ENCODE data around the gene TMEM167A. TPM values are rescaled to one million over a fixed set of nuclear protein-coding genes. Genes with fewer than 3 reads are reported as not detected.

The TMEM167A gene
- total RNA-seq, 1 experiment from 2014 or later, result 139 TPM

GRCh38 chr5:83034528-83035207 is 42.5 kb downstream of the TMEM167A start:
- H3K4me2 ChIP-seq (ENCODE audit: insufficient read depth, insufficient read length, low read length), result no peak overlapping the region
- H4K8ac ChIP-seq (replicated peaks; ENCODE audit: insufficient read length, low read depth, low read length), result no peak overlapping the region
- H3K9me3 ChIP-seq (ENCODE audit: control insufficient read depth, low read depth, low read length), result no peaks in the 10 kb centered on the region
- H2AFZ ChIP-seq (ENCODE audit: low read length), result no peak overlapping the region
- H4K91ac ChIP-seq (ENCODE audit: insufficient read length, low read depth, low read length), result no peak overlapping the region
- Mint-ChIP-seq H3K36me3 (ENCODE audit: insufficient read depth in 1 of 3, low read depth in 3 of 3) (no peaks in the 10 kb centered on the region), H3K27ac (peak overlapping the region in 1 of 3 experiments; percentile 84; a peak in 1 of 7 replicates), H3K9me3 (no peaks in the 10 kb centered on the region), H3K27me3 (ENCODE audit: low read depth) (no peaks in the 10 kb centered on the region), H3K4me3 (no peak overlapping the region), H3K4me1 (peaks cover 20 to 27% of the 10 kb centered on the region in 2 experiments)
- DNase-seq, result no peak
- no peak overlapping the region for H3K18ac ChIP-seq (ENCODE audit: insufficient read length, low read depth, low read length)
- no peak overlapping the region for H2BK12ac ChIP-seq (ENCODE audit: insufficient read length, low read depth, low read length)
- H3K27ac ChIP-seq (ENCODE audit: insufficient read length, low read depth, low read length), result no peak overlapping the region
- H3K79me1 ChIP-seq (ENCODE audit: insufficient read depth, low read depth, low read length, poor library complexity, severe bottlenecking), result no peaks in the 10 kb centered on the region
- no peak overlapping the region for H2BK15ac ChIP-seq (ENCODE audit: low read depth, low read length)
- TF ChIP-seq CTCF (conservative IDR thresholded peaks at IDR 0.05), result no peak
- no peaks in the 10 kb centered on the region for H4K20me1 ChIP-seq (ENCODE audit: control insufficient read depth, insufficient read depth, insufficient read length)
- no peak overlapping the region for H2BK120ac ChIP-seq (ENCODE audit: low read depth, low read length, poor library complexity, severe bottlenecking)
- no peak overlapping the region for H3K4ac ChIP-seq (ENCODE audit: low read depth, low read length)
- no peaks in the 10 kb centered on the region for H3K79me2 ChIP-seq (ENCODE audit: insufficient read depth, low read length)
- no peak overlapping the region for H3K56ac ChIP-seq (ENCODE audit: insufficient read length, low read depth, low read length)
- H3K23me2 ChIP-seq (ENCODE audit: insufficient read length, low read depth, low read length, poor library complexity, severe bottlenecking), result no peaks in the 10 kb centered on the region
- no peak overlapping the region for H3T11ph ChIP-seq (ENCODE audit: low read length)
- H3K27me3 ChIP-seq (ENCODE audit: insufficient read depth, low read length), result no peaks in the 10 kb centered on the region
- H2BK5ac ChIP-seq (ENCODE audit: insufficient read length, low read length), result no peak overlapping the region
- H3K4me1 ChIP-seq (ENCODE audit: insufficient read depth, low read length), result peaks cover 4% of the 10 kb centered on the region; the same call in 1 of the 2 replicates
- no peak overlapping the region for H3K23ac ChIP-seq (ENCODE audit: insufficient read length, low read depth, low read length)
- 100% methylated on average over 2 of the region's 4 CpGs for WGBS (ENCODE audit: extremely low coverage, insufficient read length, low lambda C conversion rate)
- H3K9ac ChIP-seq (ENCODE audit: extremely low read depth, insufficient read length, low read length), result no peak overlapping the region
- no peak overlapping the region for H2BK20ac ChIP-seq (ENCODE audit: low read depth, low read length, poor library complexity, severe bottlenecking)
- H4K5ac ChIP-seq (ENCODE audit: insufficient read length, low read depth, low read length), result no peak overlapping the region
- H3K14ac ChIP-seq (ENCODE audit: insufficient read depth, low read length), result no peak overlapping the region
- no peak overlapping the region for H2AK5ac ChIP-seq (ENCODE audit: insufficient read length, low read length)
